IMR-90 (cell line): ENCODE data around the gene SGMS1. TPM values are rescaled to one million over a fixed set of nuclear protein-coding genes. Genes with fewer than 3 reads are reported as not detected.

Experiments used
- ATAC-seq: fragments of 200-7000 bp; cut with Tn5 transposase; 2 replicates; pipeline ENCODE4 v1.9.1; 2020; ENCODE audit warnings: low read depth, mild to moderate bottlenecking, moderate library complexity
- BruUV-seq: library from RNA; stranded (reverse); fragments of 400-500 nt; replicated peaks from 2 replicates; lab custom pipeline; 2021; lab: Mats Ljungman, UMichigan
- CTCF ChIA-PET: fragments of 300-600 bp; formaldehyde crosslinking; extraction: SDS; loops from one replicate; lab custom pipeline; 2021; ENCODE audit warnings: antibody characterized with exemption; lab: Yijun Ruan, JAX
- POLR2A ChIA-PET: fragments of 300-600 bp; sonication (Branson Sonifier 250); formaldehyde crosslinking; loops from one replicate; lab custom pipeline; 2022; ENCODE audit warnings: antibody characterized with exemption; ENCODE audit not compliant: unreplicated experiment; lab: Charles Lee
- DNase-seq: peaks from one replicate; pipeline ENCODE4 v3.0.0; 2013
- H2AFZ ChIP-seq: replicated peaks from 2 replicates; pipeline ENCODE3; 2013; ENCODE audit warnings: low read length, mild to moderate bottlenecking; ENCODE audit not compliant: poor library complexity
- H2AK5ac ChIP-seq: 2 replicates; pipeline ENCODE4 v1.6.1; 2013; ENCODE audit warnings: low read depth, low read length, inconsistent platforms
- H2AK9ac ChIP-seq: replicated peaks from 2 replicates; pipeline ENCODE3; 2013; ENCODE audit warnings: mild to moderate bottlenecking, low read depth, low read length, moderate library complexity; ENCODE audit not compliant: poor library complexity
- H2BK120ac ChIP-seq: 2 replicates; pipeline ENCODE4 v1.6.1; 2013; ENCODE audit warnings: low read depth, low read length, inconsistent platforms
- H2BK15ac ChIP-seq: 3 replicates; pipeline ENCODE4 v1.6.1; 2013; ENCODE audit warnings: low read depth, low read length, inconsistent platforms
- H2BK20ac ChIP-seq: 2 replicates; pipeline ENCODE4 v1.6.1; 2013; ENCODE audit warnings: low read depth, mild to moderate bottlenecking, inconsistent platforms, low read length, moderate library complexity
- H2BK5ac ChIP-seq: 2 replicates; pipeline ENCODE4 v1.6.1; 2013; ENCODE audit warnings: mild to moderate bottlenecking, low read depth, low read length, inconsistent platforms; ENCODE audit not compliant: poor library complexity, severe bottlenecking
- H3K14ac ChIP-seq: replicated peaks from 2 replicates; pipeline ENCODE4 v1.6.1; 2013; ENCODE audit warnings: low read depth, low read length, inconsistent platforms
- H3K18ac ChIP-seq: 2 replicates; pipeline ENCODE4 v1.6.1; 2013; ENCODE audit warnings: low read depth, low read length, control low read depth
- H3K23ac ChIP-seq: 2 replicates; pipeline ENCODE4 v1.6.1; 2013; ENCODE audit warnings: low read depth, low read length, inconsistent platforms
- H3K27ac ChIP-seq: 2 replicates; pipeline ENCODE4 v1.5.1; 2013; ENCODE audit warnings: mild to moderate bottlenecking, control low read depth, low read length; ENCODE audit not compliant: insufficient read depth
- H3K27me3 ChIP-seq: 2 replicates; pipeline ENCODE4 v1.6.1; 2013; ENCODE audit warnings: low read length; ENCODE audit not compliant: control insufficient read depth, insufficient read depth
- H3K36me3 ChIP-seq: 2 replicates; pipeline ENCODE4 v1.6.1; 2013; ENCODE audit warnings: low read length, mixed read lengths; ENCODE audit not compliant: control insufficient read depth, insufficient read depth
- H3K4ac ChIP-seq: 2 replicates; pipeline ENCODE4 v1.6.1; 2013; ENCODE audit warnings: low read depth, low read length, inconsistent platforms
- H3K4me1 ChIP-seq: 2 replicates; pipeline ENCODE4 v1.6.1; 2013; ENCODE audit warnings: low read length, mixed read lengths; ENCODE audit not compliant: control insufficient read depth, insufficient read depth
- H3K4me2 ChIP-seq: 2 replicates; pipeline ENCODE4 v1.6.1; 2013; ENCODE audit warnings: low read depth, mild to moderate bottlenecking, control low read depth, low read length, moderate library complexity
- H3K4me3 ChIP-seq: 2 replicates; pipeline ENCODE4 v1.5.1; 2013; ENCODE audit warnings: low read depth, mild to moderate bottlenecking, control low read depth, low read length, moderate library complexity; ENCODE audit not compliant: insufficient read depth
- H3K56ac ChIP-seq: 2 replicates; pipeline ENCODE4 v1.6.1; 2013; ENCODE audit warnings: low read length, inconsistent platforms; ENCODE audit not compliant: insufficient read depth; ENCODE audit errors: extremely low read depth
- H3K79me1 ChIP-seq, 2 experiments: 2 replicates each; pipeline ENCODE4 v1.6.1; 2013; ENCODE audit warnings: low read length in 2 of 2, inconsistent platforms in 1 of 2, low read depth in 1 of 2
- H3K9ac ChIP-seq: 2 replicates; pipeline ENCODE4 v1.6.1; 2013; ENCODE audit warnings: low read depth, low read length, control low read depth
- H3K9me1 ChIP-seq: 2 replicates; pipeline ENCODE4 v1.6.1; 2013; ENCODE audit warnings: low read length, inconsistent platforms; ENCODE audit not compliant: insufficient read depth
- H3K9me3 ChIP-seq: 2 replicates; pipeline ENCODE4 v1.6.1; 2013; ENCODE audit warnings: low read length; ENCODE audit not compliant: control insufficient read depth, insufficient read depth
- H4K20me1 ChIP-seq: 2 replicates; pipeline ENCODE4 v1.6.1; 2013; ENCODE audit warnings: low read length, inconsistent platforms; ENCODE audit not compliant: insufficient read depth
- H4K5ac ChIP-seq: 2 replicates; pipeline ENCODE4 v1.6.1; 2013; ENCODE audit warnings: mild to moderate bottlenecking, low read depth, low read length, control low read depth
- H4K8ac ChIP-seq, 2 experiments: 2 replicates each; pipeline ENCODE4 v1.6.1; 2013; ENCODE audit warnings: low read depth in 2 of 2, low read length in 2 of 2, control low read depth in 1 of 2, inconsistent platforms in 1 of 2
- H4K91ac ChIP-seq: 2 replicates; pipeline ENCODE4 v1.6.1; 2013; ENCODE audit warnings: low read depth, low read length, inconsistent platforms; ENCODE audit not compliant: insufficient read depth
- CHD1 ChIP-seq: IDR thresholded peaks from 2 replicates; pipeline ENCODE4 v1.6.1; 2012; ENCODE audit warnings: low read depth, low read length, improper control_type of control experiment
- FOS ChIP-seq: fragments of 150-350 bp; IDR thresholded peaks from 2 replicates; pipeline ENCODE4 v1.6.1; 2016; ENCODE audit warnings: low read depth, low read length
- MAZ ChIP-seq: IDR thresholded peaks from 2 replicates; pipeline ENCODE4 v1.6.1; 2012; ENCODE audit warnings: low read depth, mild to moderate bottlenecking, low read length, improper control_type of control experiment, moderate library complexity, borderline replicate concordance
- POLR2A ChIP-seq: IDR thresholded peaks from 2 replicates; pipeline ENCODE4 v1.6.1; 2012; ENCODE audit warnings: mild to moderate bottlenecking, low read depth, low read length
- SMC3 ChIP-seq: fragments of 150-350 bp; IDR thresholded peaks from 2 replicates; pipeline ENCODE4 v1.6.1; 2016; ENCODE audit warnings: low read depth, mild to moderate bottlenecking, antibody characterized with exemption, low read length, moderate library complexity
- WGBS, 2 experiments: methylation state at CpG; one replicate each; pipeline versions ENCODE4 v1.1.5 to v1.1.7; 2013; ENCODE audit warnings: missing lambda C conversion rate in 2 of 2; ENCODE audit not compliant: insufficient read length in 1 of 2; ENCODE audit errors: extremely low coverage in 2 of 2; 5-methylcytosine and 5-hydroxymethylcytosine counted together
- dilution Hi-C: fragments of 300-500 bp; cut with HindIII; formaldehyde crosslinking; loops from one replicate; pipeline ENCODE4 v1.14.3; 2018; ENCODE audit warnings: low sequenced_read_pairs; ENCODE audit not compliant: unreplicated experiment
- in situ Hi-C: fragments of 300-500 bp; cut with MboI; formaldehyde crosslinking; loops from 3 replicates; pipeline ENCODE4 v1.14.3; 2019; ENCODE audit warnings: low sequenced_read_pairs, inconsistent platforms, mixed read lengths
- intact Hi-C: fragments of 100-400 bp; cut with micrococcal nuclease; formaldehyde crosslinking; loops from 2 replicates; pipeline ENCODE4 v1.10.0; 2022
- polyA plus RNA-seq, 3 experiments: library from polyadenylated mRNA; depleted of rRNA; stranded (reverse); fragments of >200 nt; gene quantifications; 2 replicates each; pipeline ENCODE4 v1.2.3, GENCODE V29; 2012; ENCODE audit warnings: low replicate concordance in 1 of 3
- total RNA-seq: library from RNA; depleted of rRNA; stranded (reverse); fragments of >200 nt; gene quantifications from 2 replicates; pipeline ENCODE4 v1.2.3, GENCODE V29; 2012

Gene SGMS1
- total and polyA plus RNA-seq, 2 of the 4 experiments (the other 2 are of a cell fraction) = 9.8 to 30.8 TPM

DNA sequence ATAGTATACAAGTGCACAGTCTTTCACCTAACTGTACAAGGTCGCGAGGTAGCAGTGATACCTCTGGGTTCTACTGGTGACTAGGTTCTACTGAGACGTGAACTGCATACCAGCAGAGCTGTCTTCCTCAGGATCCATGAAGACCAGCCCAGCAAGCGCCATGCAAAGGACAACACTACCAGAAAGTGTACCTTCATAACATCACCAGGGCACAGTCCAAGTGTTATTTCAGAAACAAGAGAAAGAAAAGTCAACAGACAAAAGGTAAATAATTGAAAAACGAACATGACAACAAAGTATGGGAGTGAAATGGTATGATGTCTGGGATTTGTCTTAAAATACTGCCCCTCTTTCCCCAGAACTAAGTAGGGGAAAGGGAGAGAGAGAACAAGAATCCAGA lies 231.3 kb downstream of the SGMS1 start (continued):
- TF ChIP-seq SMC3 (no peak), CHD1 (no peak), FOS (no peak), POLR2A (no peak)

DNA sequence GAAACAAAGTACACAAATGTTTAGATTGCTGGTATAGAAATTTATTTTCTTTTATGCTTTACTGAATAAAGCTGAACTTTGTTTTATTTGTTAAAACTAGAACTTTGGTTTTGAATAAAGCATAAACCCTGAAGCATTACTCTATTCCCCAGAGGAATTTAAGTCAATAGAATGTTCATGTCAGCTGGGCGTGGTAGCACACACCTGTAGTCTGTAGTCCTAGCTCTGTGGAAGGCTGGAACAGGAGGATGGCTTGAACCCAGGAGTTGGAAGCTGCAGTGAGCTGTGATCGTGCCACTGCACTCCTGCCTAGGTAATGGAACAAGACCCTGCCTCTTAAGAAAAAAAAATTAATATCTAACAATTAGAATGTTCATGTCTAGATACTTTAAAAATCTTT lies 233.5 kb downstream of the SGMS1 start:
- Histone ChIP-seq H2BK120ac (no peak overlapping the region), H2AK9ac (no peak overlapping the region), H2AFZ (no peak overlapping the region), H4K91ac (no peak overlapping the region), H3K4me2 (no peak overlapping the region), H3K56ac (no peak overlapping the region), H3K23ac (no peak overlapping the region), H3K4me3 (no peak overlapping the region), H3K4ac (no peak overlapping the region), H3K18ac (no peak overlapping the region), H3K79me1 (peaks cover 34 to 57% of the 10 kb centered on the region in 2 experiments), H3K36me3 (no peaks in the 10 kb centered on the region), H2BK5ac (no peak overlapping the region), H3K9ac (no peak overlapping the region), H3K9me3 (no peaks in the 10 kb centered on the region), H4K20me1 (no peaks in the 10 kb centered on the region), H2AK5ac (no peak overlapping the region), H3K9me1 (no peaks in the 10 kb centered on the region), H3K14ac (no peak overlapping the region), H2BK15ac (no peak overlapping the region), H3K27ac (no peak overlapping the region), H4K8ac (no peak overlapping the region), H4K5ac (no peak overlapping the region), H3K4me1 (no peaks in the 10 kb centered on the region; the same call in 1 of the 2 replicates), H2BK20ac (no peak overlapping the region), H3K27me3 (no peaks in the 10 kb centered on the region)
- BruUV-seq = no TSS peak
- dilution Hi-C loops (no loop called here), intact Hi-C loops (no loop called here), in situ Hi-C loops (no loop called here)
- TF ChIP-seq MAZ = no peak
- no peak for TF ChIP-seq SMC3
- ChIA-PET CTCF (interaction anchor here (1.2 kb wide), 1 partner anchor 29 kb away, joined by 3 read pairs; no protein-coding TSS in a partner anchor), POLR2A (no interaction called here)
- DNase-seq (no peak), ATAC-seq (no peak)
- WGBS, 2 experiments = 80% methylated on average over 1 of the region's 2 CpGs; no CpG with 5 or more reads in 1 of the 2 experiments
